Stimulated activated CD4-positive, alpha-beta T cell treated with anti-CD3 and anti-CD28 coated beads, Interleukin-2, amount 100 ng/mL, for 24 hours (primary cell): ENCODE data around the gene TRMO.

Source experiments
- DNase-seq, 2 donors: peaks; one replicate each; pipeline ENCODE4 v3.0.0-alpha.2; 2020

TRMO gene

GRCh38 chr9:97936998-97937397, 14.7 kb upstream of the TRMO start:
- no peak for DNase-seq

DNA sequence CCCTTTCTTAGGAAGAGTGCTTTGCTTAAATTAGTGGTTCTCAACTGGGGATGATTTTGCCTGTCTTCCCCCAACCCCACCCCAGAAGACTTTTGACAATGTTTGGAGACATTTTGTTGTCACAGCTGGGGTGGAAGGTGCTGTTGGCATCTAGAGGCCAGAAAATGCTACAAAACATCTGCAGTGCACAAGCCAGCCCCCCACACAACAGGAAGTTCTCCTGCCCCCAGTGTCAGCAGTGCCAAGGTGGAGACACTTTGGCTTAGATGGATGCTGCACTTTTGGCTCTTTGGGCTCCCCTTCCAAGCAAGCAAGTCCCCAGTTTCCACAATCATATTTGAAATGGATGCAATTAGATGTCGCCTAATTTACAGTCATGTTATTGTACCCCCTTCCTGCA, 13.0 kb upstream of the TRMO start:
- DNase-seq = no peak

DNA sequence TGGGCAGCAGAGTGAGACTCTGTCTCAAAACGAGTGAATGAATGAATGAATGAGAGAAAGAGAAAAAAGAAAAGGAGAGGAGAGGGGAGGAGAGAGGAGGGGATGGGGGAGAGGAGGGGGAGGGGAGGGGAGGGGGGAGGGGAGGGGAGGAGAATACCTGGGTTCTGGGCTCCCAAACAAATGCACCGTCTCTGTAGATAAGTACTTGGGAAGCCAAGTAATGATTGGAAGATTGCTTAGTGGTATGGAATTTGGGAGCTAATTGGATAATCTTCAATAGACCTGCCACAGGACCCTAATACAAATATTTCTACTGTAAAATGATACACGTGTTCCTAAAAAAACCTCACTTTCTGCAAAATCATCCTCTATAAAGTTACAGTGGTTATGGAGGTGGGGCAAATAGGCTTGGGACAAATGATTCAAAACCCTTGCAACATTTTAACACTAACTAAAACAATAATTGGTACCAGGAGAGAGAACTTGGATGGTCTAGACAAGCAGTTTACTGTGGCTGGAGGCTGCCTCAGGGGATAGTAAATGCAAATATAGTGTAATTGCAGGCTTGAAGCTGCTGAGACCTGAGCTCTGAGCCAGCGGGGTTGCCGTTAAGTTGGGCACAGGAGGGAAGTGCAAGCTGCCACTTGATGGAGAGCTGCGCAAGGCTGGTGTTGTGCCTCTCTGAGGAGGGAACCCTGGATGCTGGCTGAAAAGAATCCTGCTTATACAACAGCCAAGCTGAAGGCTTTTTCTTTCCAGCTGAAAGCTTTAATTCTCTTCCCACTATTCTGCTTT, 12.2 kb upstream of the TRMO start:
- DNase-seq = no peak

GRCh38 chr9:97933297-97933998, 11.1 kb upstream of the TRMO start:
- no peak for DNase-seq

DNA sequence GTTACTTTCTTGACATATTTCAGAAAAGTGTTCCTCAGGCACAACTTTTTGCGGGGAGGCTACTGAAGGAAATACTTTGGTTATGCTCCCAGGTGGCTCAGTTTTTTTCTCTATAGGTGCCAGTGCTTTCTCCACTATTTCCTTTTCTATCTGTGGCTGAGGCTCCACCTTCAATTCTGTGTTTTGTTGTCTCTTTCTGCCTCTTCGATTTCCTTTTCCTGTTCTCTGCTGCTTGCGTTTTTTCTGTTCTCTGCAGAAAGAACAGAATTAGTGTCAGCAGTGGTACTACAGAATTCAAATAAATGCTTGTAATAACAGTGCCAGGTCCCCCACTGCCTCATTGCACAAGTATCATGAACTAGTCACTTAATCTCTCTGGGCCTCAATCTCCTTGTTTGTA, 8.7 kb upstream of the TRMO start:
- no peak for DNase-seq

DNA sequence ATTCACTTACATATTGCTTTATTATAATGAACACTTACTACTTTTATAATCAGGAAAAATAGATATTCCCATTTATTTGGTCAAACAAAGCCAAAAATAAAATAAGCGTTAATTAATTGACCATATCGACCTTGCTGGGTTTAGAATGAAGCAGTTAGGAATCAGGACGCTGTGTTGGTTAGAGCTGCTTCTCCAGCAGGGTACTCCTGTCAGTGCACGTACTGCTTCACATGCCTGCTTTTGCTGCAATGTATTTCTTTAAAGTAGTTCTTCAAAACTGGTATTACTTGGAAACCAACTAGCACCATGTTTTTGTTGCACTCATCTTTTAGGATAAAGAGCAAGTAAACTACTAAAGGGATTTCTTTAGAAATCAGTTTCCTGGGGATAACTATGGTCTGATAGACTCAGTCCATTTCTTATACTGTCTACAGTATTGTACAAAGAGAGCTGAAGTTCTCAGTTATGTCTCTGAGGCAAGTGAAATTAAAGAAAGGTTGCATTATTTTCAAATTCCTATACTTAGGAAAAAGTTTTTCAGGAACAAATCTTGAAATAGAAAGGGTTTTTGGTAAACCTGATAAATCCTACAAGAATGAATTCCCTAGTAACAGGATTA, 6.8 kb upstream of the TRMO start:
- no peak for DNase-seq

GRCh38 chr9:97925497-97926334, 3.4 kb upstream of the TRMO start:
- DNase-seq = no peak

GRCh38 chr9:97924386-97924785, 2.1 kb upstream of the TRMO start:
- DNase-seq = no peak

GRCh38 chr9:97923529-97924108, 1.3 kb upstream of the TRMO start:
- peak; percentile 73 to 77 for DNase-seq

DNA sequence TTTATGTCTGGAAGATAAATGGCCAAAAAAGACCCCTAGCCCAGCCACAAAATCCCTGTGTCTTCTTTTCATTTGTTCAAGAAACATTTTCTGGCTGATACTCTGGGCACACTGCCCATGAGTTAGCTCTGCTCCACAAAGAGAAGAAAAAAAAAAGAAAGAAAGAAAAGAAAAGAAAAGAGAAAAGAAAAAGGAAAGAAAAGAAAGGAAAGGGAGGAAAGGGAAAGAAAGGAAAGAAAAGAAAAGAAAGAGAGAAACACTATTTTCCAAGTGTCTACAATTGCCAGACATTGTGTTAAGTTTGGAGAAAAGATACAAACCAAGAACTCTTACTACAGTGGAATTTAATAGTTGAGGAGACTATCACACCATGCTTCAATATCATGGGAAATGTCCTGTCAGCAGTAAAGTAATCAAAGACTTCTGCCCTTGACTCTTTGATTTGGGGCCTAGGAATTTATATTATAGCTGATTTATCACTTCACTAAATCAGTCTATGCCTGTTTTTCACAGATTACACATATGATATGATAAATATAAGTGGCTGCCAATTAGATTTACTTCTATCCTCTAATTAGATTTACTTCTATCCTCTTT, 3.0 kb downstream of the TRMO start:
- DNase-seq = no peak

DNA sequence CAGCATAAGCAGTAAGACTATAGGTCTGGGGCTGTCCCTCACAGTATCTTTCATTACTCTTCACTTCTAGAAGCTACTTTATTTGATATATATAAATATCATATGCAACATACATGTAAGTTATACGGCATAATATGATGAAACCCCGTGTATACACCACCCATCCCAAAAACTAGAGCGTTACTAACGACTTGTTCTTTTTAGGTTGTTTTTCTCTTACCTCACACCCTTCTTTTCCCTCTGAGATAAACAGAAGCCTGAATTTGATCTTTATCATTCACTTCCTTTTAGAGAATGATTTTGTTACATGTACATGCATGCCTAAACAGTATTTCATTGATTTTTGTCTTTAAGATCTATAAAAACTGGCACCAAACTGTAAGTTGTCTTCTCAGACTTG, 3.7 kb downstream of the TRMO start:
- no peak for DNase-seq

DNA sequence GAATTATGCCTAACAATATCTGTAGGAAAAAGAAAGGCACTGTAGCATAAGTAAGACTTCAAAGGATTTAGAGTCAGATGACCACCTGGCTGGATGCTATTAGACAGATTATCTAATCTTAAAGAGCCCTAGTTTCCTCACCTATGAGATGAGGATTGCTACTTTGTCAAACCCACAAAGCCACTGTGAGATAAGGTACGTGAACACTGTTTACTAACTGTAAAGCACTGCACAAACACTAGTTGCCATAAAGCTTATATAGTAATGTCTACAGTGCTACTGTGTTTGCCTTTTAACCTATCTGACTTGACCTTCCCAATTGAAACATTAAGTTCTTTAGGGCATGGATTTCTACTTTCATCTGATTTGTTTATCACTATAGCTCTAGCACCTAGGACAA, 10.3 kb downstream of the TRMO start:
- DNase-seq = no peak

- DNase-seq = no peak
Observed at GRCh38 chr9:97911528-97911927, 10.8 kb downstream of the TRMO start.

- DNase-seq = no peak
Observed at GRCh38 chr9:97910357-97910756, 11.9 kb downstream of the TRMO start.

GRCh38 chr9:97908705-97909104, 13.6 kb downstream of the TRMO start:
- DNase-seq = no peak

DNA sequence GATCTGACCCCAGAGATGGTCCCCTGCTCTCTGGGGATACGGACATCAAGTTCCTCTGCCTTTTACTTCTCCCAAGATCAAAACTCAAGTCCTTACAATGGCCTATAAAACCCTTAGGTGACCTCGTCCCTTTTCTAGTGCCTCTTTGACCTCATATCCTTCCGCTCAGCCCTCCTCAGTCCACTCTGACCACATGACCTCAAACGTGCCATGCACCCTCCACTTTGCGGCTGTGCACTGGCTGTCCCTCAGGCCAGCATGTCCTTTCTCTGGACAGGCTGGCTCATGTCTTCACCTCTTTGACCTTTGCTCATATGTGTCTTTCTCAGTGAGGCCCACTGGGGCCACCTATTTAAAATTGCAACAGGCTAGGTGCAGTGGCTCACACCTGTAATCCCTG, 14.7 kb downstream of the TRMO start:
- no peak for DNase-seq

DNA sequence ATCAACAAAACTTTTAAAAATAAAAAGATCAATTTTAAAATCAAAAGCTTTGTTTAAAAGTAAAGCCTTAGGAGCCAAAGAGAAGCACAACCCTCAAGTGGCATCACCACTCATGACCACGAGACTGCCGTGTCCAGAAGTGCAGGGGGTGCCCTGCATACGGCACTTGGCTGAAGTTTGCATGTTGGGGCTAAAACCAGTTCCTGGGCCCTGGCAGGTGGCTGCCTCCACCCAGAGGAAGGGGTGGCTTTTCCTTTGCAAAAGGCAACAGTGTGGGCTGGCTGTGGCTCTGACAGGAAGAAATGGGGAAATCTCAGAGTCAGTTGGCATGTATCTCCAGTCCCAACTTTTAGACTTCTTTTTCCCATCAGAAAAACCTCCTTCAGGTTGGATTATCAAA, 15.3 kb downstream of the TRMO start:
- DNase-seq = no peak

DNA sequence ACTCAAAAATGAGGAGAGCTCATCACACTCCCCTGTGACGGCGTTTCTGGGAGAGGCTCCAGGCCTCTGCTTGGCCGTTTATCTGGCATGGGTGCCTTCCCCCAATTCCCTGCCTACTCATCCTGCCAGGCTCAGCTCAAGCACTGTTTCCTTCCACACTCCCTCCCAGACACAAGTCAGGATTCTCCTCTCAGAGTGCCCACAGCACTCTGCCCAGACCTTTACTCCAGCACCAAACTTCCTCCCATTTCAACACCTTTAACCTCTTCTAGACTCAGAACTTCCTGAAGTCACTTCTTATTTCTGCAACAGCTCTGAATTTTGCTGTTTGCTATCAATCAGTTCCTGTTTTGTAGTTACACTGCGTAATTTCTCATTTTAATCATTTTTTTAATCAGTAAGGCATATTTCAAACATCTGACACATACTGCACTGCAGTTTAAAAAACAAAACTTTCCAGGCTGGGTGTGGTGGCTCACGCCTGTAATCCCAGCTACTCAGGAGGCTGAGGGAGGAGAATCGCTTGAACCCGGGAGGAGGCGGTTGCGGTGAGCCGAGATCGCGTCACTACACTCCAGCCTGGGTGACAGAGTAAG, 16.0 kb downstream of the TRMO start:
- peak in 1 of 2 donors; percentile 44 for DNase-seq

- DNase-seq = peak; percentile 34 to 47
Observed at GRCh38 chr9:97905228-97905627, 17.1 kb downstream of the TRMO start.

- DNase-seq = peak in 1 of 2 donors; percentile 50
Observed at GRCh38 chr9:97904725-97905124, 17.6 kb downstream of the TRMO start.

DNA sequence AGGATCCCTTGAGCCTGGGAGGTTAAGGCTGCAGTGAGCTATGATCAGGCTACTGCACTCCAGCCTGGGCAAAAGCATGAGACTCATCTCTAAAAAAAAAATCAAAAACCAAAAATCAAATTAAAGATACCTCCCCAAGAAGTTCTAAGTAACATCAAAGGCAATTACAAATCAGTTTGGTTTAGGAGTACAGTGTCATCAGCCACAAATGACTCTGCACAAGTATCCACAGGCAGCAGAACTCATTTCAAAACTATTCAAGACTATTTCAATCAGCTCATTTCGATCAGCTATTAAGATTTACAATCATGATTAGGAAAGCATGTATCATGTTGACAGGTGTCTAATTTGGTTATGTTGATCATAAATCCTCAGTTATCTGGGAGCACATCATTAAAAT, 19.1 kb downstream of the TRMO start:
- no peak for DNase-seq
